BJ (cell line): Measurements from ENCODE around the gene DOCK6. TPM values are rescaled to one million over a fixed set of nuclear protein-coding genes. Genes with fewer than 3 reads are reported as not detected.

ENCODE experiments used
- CTCF ChIA-PET: fragments of 350-600 bp; formaldehyde crosslinking; extraction: SDS; loops from one replicate; lab custom pipeline; 2021; ENCODE audit warnings: antibody characterized with exemption, inconsistent platforms; lab: Yijun Ruan, JAX
- POLR2A ChIA-PET: fragments of 300-600 bp; sonication (Branson Sonifier 250); formaldehyde crosslinking; extraction: SDS; loops from one replicate; lab custom pipeline; 2021; ENCODE audit warnings: antibody characterized with exemption; lab: Charles Lee
- DNase-seq: peaks from one replicate; pipeline ENCODE4 v3.0.0-alpha.2; 2011; ENCODE audit warnings: low read depth
- H3K27me3 ChIP-seq: 2 replicates; pipeline ENCODE4 v1.6.0; 2011; ENCODE audit warnings: low read length; ENCODE audit not compliant: control insufficient read depth, insufficient read depth
- H3K36me3 ChIP-seq: 2 replicates; pipeline ENCODE4 v1.5.1; 2011; ENCODE audit warnings: low read length; ENCODE audit not compliant: control insufficient read depth, insufficient read depth
- H3K4me3 ChIP-seq: 2 replicates; pipeline ENCODE4 v1.5.1; 2011; ENCODE audit warnings: low read depth, mild to moderate bottlenecking, control low read depth, low read length
- CTCF ChIP-seq: IDR thresholded peaks from 2 replicates; pipeline ENCODE4 v1.5.1; 2011; ENCODE audit warnings: low read depth, mild to moderate bottlenecking, control low read depth, inconsistent platforms, low read length, moderate library complexity; ENCODE audit not compliant: insufficient read depth
- polyA plus RNA-seq: library from polyadenylated mRNA; depleted of rRNA; stranded (reverse); fragments of >200 nt; gene quantifications from 2 replicates; pipeline ENCODE4 v1.2.3, GENCODE V29; 2011

Gene DOCK6
- polyA plus RNA-seq, 1 experiment = 15.2 TPM

GRCh38 chr19:11299946-11300810 lies 37.9 kb upstream of the DOCK6 start:
- Histone ChIP-seq H3K27me3 (peaks cover 12% of the 10 kb centered on the region), H3K36me3 (no peaks in the 10 kb centered on the region), H3K4me3 (no peak overlapping the region)
- no peak for DNase-seq
- CTCF ChIA-PET = interaction anchor here (1.3 kb wide), 1 partner anchor 81 kb away, joined by 4 read pairs; no protein-coding TSS in a partner anchor
- POLR2A ChIA-PET = no interaction called here
- TF ChIP-seq CTCF = no peak

- ChIA-PET POLR2A (no interaction called here), CTCF (interaction anchor here (0.7 to 2.1 kb wide), 6 partner anchors 9 to 1652 kb away, joined by 3 to 12 read pairs (median 3); no protein-coding TSS in a partner anchor)
- no peak overlapping the region for H3K4me3 ChIP-seq
- no peaks in the 10 kb centered on the region for H3K36me3 ChIP-seq
- no peak for DNase-seq
- peaks cover 8% of the 10 kb centered on the region for H3K27me3 ChIP-seq
- no peak for TF ChIP-seq CTCF
These were observed 33.9 kb upstream of the DOCK6 start for GRCh38 chr19:11296264-11296663.

GRCh38 chr19:11295665-11296245 lies 33.4 kb upstream of the DOCK6 start, which contains the start of gene TSPAN16:
Gene TSPAN16 (plus strand): TSS chr19:11296160. CDS start chr19:11296298, 138 bp downstream.
- POLR2A ChIA-PET = no interaction called here
- TF ChIP-seq CTCF = 0 out of 2 replicates have a peak, but pooled peaks have one; percentile 8
- no peaks in the 10 kb centered on the region for H3K36me3 ChIP-seq
- H3K27me3 ChIP-seq = peaks cover 7% of the 10 kb centered on the region
- DNase-seq = no peak
- CTCF ChIA-PET = interaction anchor here (0.8 to 2.4 kb wide), 5 partner anchors 9 to 187 kb away, joined by 3 to 19 read pairs (median 6); partner anchors contain the start of gene SWSAP1
- no peak within 1 kb of the TSS for H3K4me3 ChIP-seq

GRCh38 chr19:11295180-11295579 lies 32.9 kb upstream of the DOCK6 start:
- no peak for TF ChIP-seq CTCF
- POLR2A ChIA-PET = no interaction called here
- DNase-seq = no peak
- no peak overlapping the region for H3K4me3 ChIP-seq
- H3K27me3 ChIP-seq = peaks cover 3% of the 10 kb centered on the region
- H3K36me3 ChIP-seq = no peaks in the 10 kb centered on the region
- CTCF ChIA-PET = interaction anchor here (1.0 to 2.4 kb wide), 3 partner anchors 79 to 187 kb away, joined by 3 to 19 read pairs (median 6); partner anchors contain the start of gene SWSAP1
